Sigmoid colon (tissue), 7 donors: ENCODE data around the gene PSME4. TPM values are rescaled to one million over a fixed set of nuclear protein-coding genes. Genes with fewer than 3 reads are reported as not detected.
A peak's percentile ranks its signal among the peaks of the same experiment; 100 is the strongest.

ENCODE experiments used
- DNase-seq: peaks from one replicate; pipeline ENCODE4 v3.0.0-alpha.2; 2019
- H3K27ac ChIP-seq, 4 donors: fragments of 200-600 bp; sonication (generic); one replicate each; pipeline ENCODE4 v1.5.1; 2016 to 2019; ENCODE audit warnings: mild to moderate bottlenecking in 1 of 4
- H3K27me3 ChIP-seq, 3 donors: fragments of 200-600 bp; sonication (generic); one replicate each; pipeline ENCODE4 v1.5.1; 2019; ENCODE audit warnings: mild to moderate bottlenecking in 1 of 3
- H3K36me3 ChIP-seq, 4 donors: fragments of 200-600 bp; sonication (generic); one replicate each; pipeline ENCODE4 v1.5.1; 2016 to 2019
- H3K4me1 ChIP-seq, 4 donors: fragments of 200-600 bp; sonication (generic); one replicate each; pipeline ENCODE4 v1.5.1; 2017 to 2019
- H3K4me3 ChIP-seq, 4 donors: fragments of 200-600 bp; sonication (generic); one replicate each; pipeline ENCODE4 v1.5.1; 2017 to 2019; ENCODE audit warnings: mild to moderate bottlenecking in 2 of 4, moderate library complexity in 1 of 4
- H3K9me3 ChIP-seq, 4 donors: fragments of 200-600 bp in 3 of 4; sonication (generic) in 3 of 4; one replicate each; pipeline versions ENCODE4 v1.5.1 to v1.6.1; 2013 to 2019
- CTCF ChIP-seq, 4 experiments: fragments of 450-650 bp in 3 of 4; fragments of 200-600 bp in 1 of 4; IDR thresholded peaks; one replicate each; pipeline ENCODE4 v1.5.1; 2016 to 2019; ENCODE audit warnings: antibody characterized with exemption in 4 of 4, mild to moderate bottlenecking in 3 of 4, moderate library complexity in 2 of 4
- EP300 ChIP-seq, 4 donors: sonication (generic); formaldehyde crosslinking; IDR thresholded peaks; one replicate each; pipeline ENCODE4 v1.6.1; 2017; ENCODE audit warnings: antibody characterized with exemption in 4 of 4
- POLR2A ChIP-seq, 2 donors: fragments of 450-650 bp; IDR thresholded peaks; one replicate each; pipeline ENCODE4 v1.6.1; 2016; ENCODE audit warnings: antibody characterized with exemption in 2 of 2, mild to moderate bottlenecking in 2 of 2, moderate library complexity in 2 of 2
- POLR2AphosphoS5 ChIP-seq, 4 donors: sonication (generic); formaldehyde crosslinking; IDR thresholded peaks; one replicate each; pipeline ENCODE4 v1.6.1; 2017; ENCODE audit warnings: antibody characterized with exemption in 4 of 4
- WGBS, 2 donors: extraction: QIAGEN DNeasy Blood & Tissue Kit; methylation state at CpG; one replicate each; pipeline ENCODE4 v1.1.7; 2013; 5-methylcytosine and 5-hydroxymethylcytosine counted together
- intact Hi-C: fragments of 100-400 bp; cut with DNase I; formaldehyde crosslinking; loops from one replicate; pipeline ENCODE4 v1.15.1; 2023
- polyA plus RNA-seq, 3 donors: library from polyadenylated mRNA; stranded (reverse); fragments of 200-250 nt; gene quantifications; one replicate each; pipeline ENCODE4 v1.2.3, GENCODE V29; 2013
- total RNA-seq, 4 donors: library from RNA; depleted of rRNA; stranded (reverse); fragments of >200 nt; gene quantifications; one replicate each; pipeline ENCODE4 v1.1.0, GENCODE V29; 2016
- donor health status: healthy with polysubstance abuse.
- donor health status: Bipolar disorder and iron deficiency.
- donor health status: healthy.

PSME4 gene
- total and polyA plus RNA-seq, 7 donors, result 15.0 to 79.8 (median 47.8) TPM

DNA sequence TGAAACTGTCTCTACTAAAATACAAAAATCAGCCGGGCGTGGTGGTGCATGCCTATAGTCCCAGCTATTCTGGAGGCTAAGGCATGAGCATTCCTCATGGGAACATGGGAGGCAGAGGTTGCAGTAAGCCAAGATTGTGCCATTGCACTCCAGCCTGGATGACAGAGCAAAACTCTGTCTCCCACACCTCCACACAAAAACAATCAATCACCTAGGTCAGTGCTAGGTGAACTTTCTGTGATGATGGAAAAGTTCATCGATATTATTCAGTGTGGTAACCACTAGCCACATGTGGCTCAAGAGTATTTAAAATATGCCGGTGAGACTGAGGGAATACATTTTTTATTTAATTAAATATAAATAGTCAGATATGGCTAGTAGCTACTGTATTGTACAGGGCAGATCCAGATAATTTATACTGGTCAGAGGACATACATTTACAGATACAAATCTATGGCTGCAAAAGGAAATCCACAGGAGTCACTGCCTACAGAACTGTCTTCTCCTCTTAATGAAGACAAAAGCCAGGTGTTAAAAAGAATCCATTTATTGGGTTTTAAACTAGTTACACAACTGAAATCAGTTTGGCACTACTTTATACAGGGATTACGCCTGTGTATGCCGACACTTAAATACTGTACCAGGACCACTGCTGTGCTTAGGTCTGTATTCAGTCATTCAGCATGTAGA, 107.1 kb downstream of the PSME4 start:
- peaks cover 0 to 14% (median 12%) of the 10 kb centered on the region in 4 donors for H3K4me1 ChIP-seq
- no peak for DNase-seq
- no peaks in the 10 kb centered on the region for H3K27me3 ChIP-seq
- H3K36me3 ChIP-seq, result peaks cover 0 to 49% (median 20%) of the 10 kb centered on the region in 4 donors
- H3K4me3 ChIP-seq, result no peak overlapping the region
- H3K27ac ChIP-seq, result no peak overlapping the region
- no peaks in the 10 kb centered on the region for H3K9me3 ChIP-seq
- WGBS, 2 donors, result 97 to 98% methylated on average over 6 of the region's 6 CpGs
- TF ChIP-seq POLR2AphosphoS5 (IDR thresholded peaks at IDR 0.05), result no peak
- TF ChIP-seq CTCF (IDR thresholded peaks at IDR 0.05), result no peak
- no peak for TF ChIP-seq POLR2A (IDR thresholded peaks at IDR 0.05)
- TF ChIP-seq EP300 (IDR thresholded peaks at IDR 0.05), result no peak
- intact Hi-C loops, result no loop called here

GRCh38 chr2:53861824-53862223, 109.0 kb downstream of the PSME4 start:
- Histone ChIP-seq H3K27ac (no peak overlapping the region), H3K4me3 (no peak overlapping the region), H3K36me3 (peaks cover 0 to 34% (median 11%) of the 10 kb centered on the region in 4 donors), H3K27me3 (no peaks in the 10 kb centered on the region), H3K4me1 (peaks cover 0 to 14% (median 12%) of the 10 kb centered on the region in 4 donors), H3K9me3 (no peaks in the 10 kb centered on the region)
- TF ChIP-seq EP300 (IDR thresholded peaks at IDR 0.05) (no peak), POLR2A (IDR thresholded peaks at IDR 0.05) (no peak), CTCF (IDR thresholded peaks at IDR 0.05) (no peak), POLR2AphosphoS5 (IDR thresholded peaks at IDR 0.05) (no peak)
- DNase-seq, result no peak
- intact Hi-C loops, result no loop called here
- 84 to 95% methylated on average over 5 of the region's 5 CpGs for WGBS, 2 donors

GRCh38 chr2:53859206-53860181, 111.3 kb downstream of the PSME4 start, which contains the start of gene GPR75:
GPR75 (minus strand) TSS chr2:53859967; CDS start chr2:53854756, 5,211 bp downstream.
- H3K36me3 ChIP-seq, result peaks cover 0 to 13% (median 2%) of the 10 kb centered on the region in 4 donors
- 20 to 55% methylated on average over 72 of the region's 72 CpGs for WGBS, 2 donors
- H3K9me3 ChIP-seq, result no peaks in the 10 kb centered on the region
- intact Hi-C loops, result no loop called here
- H3K27me3 ChIP-seq, result no peaks in the 10 kb centered on the region
- TF ChIP-seq POLR2AphosphoS5 (IDR thresholded peaks at IDR 0.05), result peak in 1 of 4 donors; percentile 31
- no peak for TF ChIP-seq CTCF (IDR thresholded peaks at IDR 0.05)
- H3K4me1 ChIP-seq, result peaks cover 0 to 14% (median 12%) of the 10 kb centered on the region in 4 donors
- peak within 1 kb of the TSS; percentile 19 to 49 (median 42) for H3K4me3 ChIP-seq
- H3K27ac ChIP-seq, result peak within 1 kb of the TSS in 1 of 4 donors; percentile 47
- no peak for DNase-seq

DNA sequence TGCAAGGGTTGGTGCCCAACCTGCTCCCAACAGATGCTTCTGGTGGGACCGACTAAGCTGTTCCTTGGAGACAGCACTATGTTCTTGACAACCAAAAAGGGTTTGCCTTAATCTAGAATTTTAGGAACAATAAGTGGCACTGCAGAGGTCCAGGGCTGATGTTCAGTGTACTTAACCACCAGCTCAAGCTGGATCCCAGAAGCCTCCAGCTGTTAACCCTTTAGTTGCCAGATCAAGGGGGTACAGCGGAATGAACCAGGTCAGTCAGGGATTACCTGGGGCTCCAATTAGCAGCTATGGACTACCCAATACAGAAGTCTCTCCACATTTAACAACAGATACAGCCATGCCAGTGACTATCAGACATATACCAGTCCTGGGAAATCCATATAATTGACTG, 114.5 kb downstream of the PSME4 start:
- H3K4me1 ChIP-seq, result peaks cover 0 to 14% (median 12%) of the 10 kb centered on the region in 4 donors
- 95 to 97% methylated on average over 2 of the region's 2 CpGs for WGBS, 2 donors
- intact Hi-C loops, result no loop called here
- H3K27ac ChIP-seq, result no peak overlapping the region
- no peaks in the 10 kb centered on the region for H3K27me3 ChIP-seq
- no peaks in the 10 kb centered on the region for H3K9me3 ChIP-seq
- no peak for DNase-seq
- peaks cover 0 to 19% (median 7%) of the 10 kb centered on the region in 4 donors for H3K36me3 ChIP-seq
- TF ChIP-seq POLR2A (IDR thresholded peaks at IDR 0.05) (no peak), POLR2AphosphoS5 (IDR thresholded peaks at IDR 0.05) (no peak), CTCF (IDR thresholded peaks at IDR 0.05) (no peak), EP300 (IDR thresholded peaks at IDR 0.05) (no peak)
- no peak overlapping the region for H3K4me3 ChIP-seq
